ENCODE data around the gene PTCD1.
"Not testable (repeated sequence)": the region's sequence is repeated elsewhere in the genome, so short reads cannot be mapped to it uniquely, and the experiment has no call there.

PTCD1 gene

DNA sequence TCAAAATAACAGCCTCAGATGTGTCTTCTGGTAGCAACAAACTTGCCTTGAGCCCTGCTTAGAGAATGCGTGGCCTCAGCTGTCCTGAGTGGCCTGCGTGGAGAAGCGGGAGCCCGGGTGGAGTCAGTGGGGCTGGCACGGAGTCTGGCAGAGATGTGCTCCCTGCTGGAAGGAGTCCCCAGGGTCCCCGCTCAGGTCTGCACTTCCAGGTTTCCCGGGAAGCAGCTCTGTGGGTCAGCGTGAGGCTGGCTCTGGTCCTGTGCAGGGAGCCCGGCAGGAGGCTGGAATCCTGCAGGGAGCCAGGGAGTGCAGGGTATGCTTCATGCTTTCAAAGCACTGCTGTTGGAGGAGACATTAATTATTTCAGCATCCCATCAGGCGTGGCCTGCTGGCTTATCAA is 10.3 kb upstream of the PTCD1 start:
- H3K36me3 ChIP-seq (replicated peaks): peaks cover 66% of the 10 kb centered on the region
- no peaks in the 10 kb centered on the region for H3K27me3 ChIP-seq (replicated peaks)
- H3K27ac ChIP-seq: no peak overlapping the region
- in situ Hi-C loops (cut with HindIII; ENCODE audit: low pct_ligation_motif_present, low sequenced_read_pairs): no loop called here
- no peak overlapping the region for H3K4me3 ChIP-seq (ENCODE audit: low read depth, low read length)
- no peak for DNase-seq
- TF ChIP-seq, protein P1, sequence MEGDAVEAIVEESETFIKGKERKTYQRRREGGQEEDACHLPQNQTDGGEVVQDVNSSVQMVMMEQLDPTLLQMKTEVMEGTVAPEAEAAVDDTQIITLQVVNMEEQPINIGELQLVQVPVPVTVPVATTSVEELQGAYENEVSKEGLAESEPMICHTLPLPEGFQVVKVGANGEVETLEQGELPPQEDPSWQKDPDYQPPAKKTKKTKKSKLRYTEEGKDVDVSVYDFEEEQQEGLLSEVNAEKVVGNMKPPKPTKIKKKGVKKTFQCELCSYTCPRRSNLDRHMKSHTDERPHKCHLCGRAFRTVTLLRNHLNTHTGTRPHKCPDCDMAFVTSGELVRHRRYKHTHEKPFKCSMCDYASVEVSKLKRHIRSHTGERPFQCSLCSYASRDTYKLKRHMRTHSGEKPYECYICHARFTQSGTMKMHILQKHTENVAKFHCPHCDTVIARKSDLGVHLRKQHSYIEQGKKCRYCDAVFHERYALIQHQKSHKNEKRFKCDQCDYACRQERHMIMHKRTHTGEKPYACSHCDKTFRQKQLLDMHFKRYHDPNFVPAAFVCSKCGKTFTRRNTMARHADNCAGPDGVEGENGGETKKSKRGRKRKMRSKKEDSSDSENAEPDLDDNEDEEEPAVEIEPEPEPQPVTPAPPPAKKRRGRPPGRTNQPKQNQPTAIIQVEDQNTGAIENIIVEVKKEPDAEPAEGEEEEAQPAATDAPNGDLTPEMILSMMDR (IDR thresholded peaks at IDR 0.05; ENCODE audit: low read depth, low read length, missing control alignments): no peak

DNA sequence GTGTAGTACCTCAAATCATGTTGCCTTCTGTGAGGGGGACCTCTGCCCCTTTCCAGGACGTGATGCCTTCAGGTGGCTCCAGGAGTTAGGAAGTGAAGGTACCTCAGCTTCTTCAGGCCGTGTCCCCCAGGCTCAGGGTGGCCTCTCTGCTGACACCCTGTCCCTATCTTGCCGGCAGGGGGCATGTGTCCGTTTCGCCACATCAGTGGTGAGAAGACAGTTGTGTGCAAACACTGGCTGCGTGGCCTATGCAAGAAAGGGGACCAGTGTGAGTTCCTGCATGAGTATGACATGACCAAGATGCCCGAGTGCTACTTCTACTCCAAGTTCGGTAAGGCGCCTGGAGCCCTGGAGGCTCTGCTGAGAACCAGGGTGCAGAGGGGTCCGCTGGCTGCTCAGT is 9.3 kb upstream of the PTCD1 start:
- Histone ChIP-seq H3K36me3 (replicated peaks) (peaks cover 57% of the 10 kb centered on the region), H3K27ac (no peak overlapping the region), H3K27me3 (replicated peaks) (no peaks in the 10 kb centered on the region), H3K4me3 (ENCODE audit: low read depth, low read length) (no peak overlapping the region)
- no peak for DNase-seq
- in situ Hi-C loops (cut with HindIII; ENCODE audit: low pct_ligation_motif_present, low sequenced_read_pairs): no loop called here
- TF ChIP-seq, protein P1 (IDR thresholded peaks at IDR 0.05; ENCODE audit: low read depth, low read length, missing control alignments): peak; percentile 27

DNA sequence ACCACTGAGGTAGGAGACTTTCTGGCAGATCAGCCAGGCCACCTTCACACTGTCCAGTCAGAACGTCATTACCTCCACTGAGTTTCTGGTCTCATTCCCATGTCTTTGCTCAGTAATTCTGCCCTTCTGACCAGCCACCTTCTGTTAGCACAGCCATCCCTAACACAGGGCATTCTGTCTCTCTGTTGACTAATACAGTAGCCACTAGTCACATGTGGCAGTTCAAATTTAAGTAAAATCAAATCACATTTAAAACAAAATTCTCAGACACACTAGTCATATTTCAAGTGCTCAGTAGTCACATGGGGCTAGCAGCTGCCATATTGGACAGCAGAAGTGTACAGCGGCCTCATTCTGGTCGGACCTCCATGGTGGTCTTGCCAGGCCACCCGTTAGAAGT is 7.5 kb upstream of the PTCD1 start:
- H3K27me3 ChIP-seq (replicated peaks): no peaks in the 10 kb centered on the region
- H3K4me3 ChIP-seq (ENCODE audit: low read depth, low read length): no peak overlapping the region
- in situ Hi-C loops (cut with HindIII; ENCODE audit: low pct_ligation_motif_present, low sequenced_read_pairs): no loop called here
- DNase-seq: no peak
- TF ChIP-seq, protein P1 (IDR thresholded peaks at IDR 0.05; ENCODE audit: low read depth, low read length, missing control alignments): no peak
- peaks cover 45% of the 10 kb centered on the region for H3K36me3 ChIP-seq (replicated peaks)
- no peak overlapping the region for H3K27ac ChIP-seq

DNA sequence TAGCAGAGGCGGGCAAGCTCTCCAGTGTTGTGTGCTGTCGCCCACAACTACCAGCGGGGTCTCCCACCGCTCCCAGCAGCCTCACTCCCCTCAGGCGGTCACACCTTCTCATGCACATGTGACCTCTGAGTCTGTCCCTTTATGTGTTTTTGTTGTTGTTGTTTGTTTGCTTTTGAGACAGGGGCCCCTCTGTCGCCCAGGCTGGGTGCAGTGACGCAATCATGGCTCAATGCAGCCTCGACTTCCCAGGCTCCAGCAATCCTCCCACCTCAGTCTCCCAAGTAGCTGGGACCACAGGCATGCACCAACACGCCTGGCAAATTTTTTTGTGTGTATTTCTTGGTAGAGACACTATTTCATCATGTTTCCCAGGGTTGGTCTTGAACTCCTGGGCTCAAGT is 1.6 kb upstream of the PTCD1 start:
- no peaks in the 10 kb centered on the region for H3K27me3 ChIP-seq (replicated peaks)
- TF ChIP-seq, protein P1 (IDR thresholded peaks at IDR 0.05; ENCODE audit: low read depth, low read length, missing control alignments): no peak
- H3K27ac ChIP-seq: no peak overlapping the region
- H3K4me3 ChIP-seq (ENCODE audit: low read depth, low read length): peak overlapping the region; percentile 94
- in situ Hi-C loops (cut with HindIII; ENCODE audit: low pct_ligation_motif_present, low sequenced_read_pairs): no loop called here
- no peak for DNase-seq
- peaks cover 9% of the 10 kb centered on the region for H3K36me3 ChIP-seq (replicated peaks)

DNA sequence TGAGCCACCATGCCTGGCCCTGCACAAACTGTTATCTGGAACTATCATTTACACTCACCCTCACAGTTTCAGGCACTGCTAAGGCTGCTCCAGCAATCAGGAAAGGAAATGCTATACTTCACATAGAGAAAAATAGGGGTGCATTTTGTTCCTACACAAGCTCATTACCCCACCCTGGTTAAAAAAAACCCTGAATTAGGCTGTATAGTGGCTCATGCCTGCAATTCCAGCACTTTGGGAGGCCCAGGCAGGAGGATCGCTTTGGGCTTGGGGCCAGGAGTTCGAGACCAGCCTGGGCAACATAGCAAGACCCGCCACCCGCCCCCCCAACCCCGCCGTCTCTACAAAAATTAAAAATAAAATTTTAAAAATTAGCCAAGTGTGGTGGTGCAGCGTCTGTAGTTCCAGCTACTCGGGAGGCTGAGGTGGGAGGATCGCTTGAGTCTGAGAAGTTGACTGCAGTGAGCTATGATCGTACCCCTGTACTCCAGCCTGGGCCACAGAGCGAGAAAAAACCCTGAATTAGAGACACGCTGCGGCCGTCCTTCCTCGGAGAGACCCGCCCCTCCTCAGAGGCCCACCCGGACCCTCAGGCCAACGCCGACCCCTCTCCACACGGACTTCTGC is 539 bp downstream of the PTCD1 start:
- DNase-seq: no peak
- TF ChIP-seq, protein P1 (IDR thresholded peaks at IDR 0.05; ENCODE audit: low read depth, low read length, missing control alignments): no peak
- H3K27ac ChIP-seq: peak overlapping the region; percentile 2
- H3K27me3 ChIP-seq (replicated peaks): no peaks in the 10 kb centered on the region
- H3K4me3 ChIP-seq (ENCODE audit: low read depth, low read length): peak overlapping the region; percentile 94
- in situ Hi-C loops (cut with HindIII; ENCODE audit: low pct_ligation_motif_present, low sequenced_read_pairs): no loop called here
- H3K36me3 ChIP-seq (replicated peaks): peaks cover 16% of the 10 kb centered on the region

DNA sequence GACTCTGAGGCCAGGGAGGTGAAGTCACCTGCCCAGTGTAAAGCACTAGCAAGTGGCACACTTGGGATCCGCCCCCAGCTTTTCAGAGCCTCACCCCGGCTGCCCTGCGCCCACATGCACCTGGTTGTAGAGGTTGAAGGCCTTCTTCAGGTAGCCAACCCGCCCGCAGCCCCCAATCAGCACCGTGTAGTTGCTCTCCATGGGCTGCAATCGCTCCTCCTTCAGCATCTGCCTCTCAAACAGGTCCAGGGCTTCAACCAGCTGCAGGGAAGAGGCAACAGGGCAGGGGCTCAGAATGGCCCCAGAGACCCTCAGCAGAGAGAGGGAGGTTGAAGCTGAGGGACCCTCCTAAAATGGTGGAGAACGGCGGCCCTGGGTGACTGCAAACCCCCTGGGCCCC is 5.4 kb downstream of the PTCD1 start:
- DNase-seq: no peak
- Histone ChIP-seq H3K36me3 (replicated peaks) (peaks cover 44% of the 10 kb centered on the region), H3K27ac (no peak overlapping the region), H3K4me3 (ENCODE audit: low read depth, low read length) (no peak overlapping the region), H3K27me3 (replicated peaks) (no peaks in the 10 kb centered on the region)
- in situ Hi-C loops (cut with HindIII; ENCODE audit: low pct_ligation_motif_present, low sequenced_read_pairs): no loop called here
- TF ChIP-seq, protein P1 (IDR thresholded peaks at IDR 0.05; ENCODE audit: low read depth, low read length, missing control alignments): no peak

DNA sequence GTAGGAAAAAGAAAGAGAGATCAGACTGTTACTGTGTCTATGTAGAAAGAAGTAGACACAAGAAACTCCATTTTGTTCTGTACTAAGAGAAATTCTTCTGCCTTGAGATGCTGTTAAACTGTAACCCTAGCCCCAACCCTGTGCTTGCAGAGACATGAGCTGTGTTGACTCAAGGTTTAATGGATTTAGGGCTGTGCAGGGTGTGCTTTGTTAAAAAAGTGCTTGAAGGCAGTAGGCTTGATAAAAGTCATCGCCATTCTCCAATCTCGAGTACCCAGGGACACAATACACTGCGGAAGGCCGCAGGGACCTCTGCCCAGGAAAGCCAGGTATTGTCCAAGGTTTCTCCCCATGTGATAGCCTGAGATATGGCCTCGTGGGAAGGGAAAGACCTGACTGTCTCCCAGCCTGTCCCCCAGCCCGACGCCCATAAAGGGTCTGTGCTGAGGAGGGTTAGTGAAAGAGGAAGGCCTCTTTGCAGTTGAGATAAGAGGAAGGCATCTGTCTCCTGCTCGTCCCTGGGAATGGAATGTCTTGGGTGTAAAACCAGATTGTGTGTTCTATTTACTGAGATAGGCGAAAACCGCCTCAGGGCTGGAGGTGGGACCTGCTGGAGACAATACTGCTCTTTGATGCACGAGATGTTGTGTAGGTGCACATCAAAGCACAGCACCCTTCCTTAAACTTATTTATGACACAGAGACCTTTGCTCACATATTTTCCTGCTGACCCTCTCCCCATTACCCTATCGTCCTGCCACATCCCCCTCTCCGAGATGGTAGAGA is 6.7 kb downstream of the PTCD1 start:
- H3K4me3 ChIP-seq (ENCODE audit: low read depth, low read length); H3K27ac ChIP-seq; in situ Hi-C loops (cut with HindIII; ENCODE audit: low pct_ligation_motif_present, low sequenced_read_pairs); DNase-seq; H3K27me3 ChIP-seq (replicated peaks): not testable (repeated sequence)
- H3K36me3 ChIP-seq (replicated peaks): peaks cover 47% of the 10 kb centered on the region
